HepG2 (cell line): ENCODE data around the gene ZNF548. TPM values are rescaled to one million over a fixed set of nuclear protein-coding genes. Genes with fewer than 3 reads are reported as not detected.

Source experiments
- AGO2 ChIP-seq: fragments of 200-400 bp; formaldehyde crosslinking; optimal IDR thresholded peaks from 2 replicates; pipeline ENCODE3; 2017; ENCODE audit warnings: mild to moderate bottlenecking, low read depth, low read length, moderate library complexity
- CEBPB ChIP-seq: IDR thresholded peaks from 2 replicates; pipeline ENCODE4 v1.6.1; 2011; ENCODE audit warnings: low read depth, low read length, improper control_type of control experiment, borderline replicate concordance
- HES4 ChIP-seq: sonication (generic); formaldehyde crosslinking; IDR thresholded peaks from 2 replicates; pipeline ENCODE4 v1.9.0; 2021; ENCODE audit warnings: mild to moderate bottlenecking, missing genetic modification reagents, borderline replicate concordance
- KDM3A ChIP-seq: IDR thresholded peaks from 2 replicates; pipeline ENCODE4 v1.6.1; 2018; ENCODE audit warnings: low read depth, missing compliant biosample characterization
- NCOA5 ChIP-seq: sonication (generic); formaldehyde crosslinking; IDR thresholded peaks from 2 replicates; pipeline ENCODE4 v1.4.0; 2020; ENCODE audit warnings: missing genetic modification reagents
- SYNCRIP ChIP-seq: fragments of 200-400 bp; formaldehyde crosslinking; IDR thresholded peaks from 2 replicates; pipeline ENCODE4 v1.6.1; 2018; ENCODE audit warnings: mild to moderate bottlenecking, low read depth, low read length; ENCODE audit not compliant: insufficient read depth
- TBL1XR1 ChIP-seq: fragments of 150-350 bp; IDR thresholded peaks from 2 replicates; pipeline ENCODE4 v1.6.1; 2014; ENCODE audit warnings: borderline replicate concordance, low read length; ENCODE audit not compliant: partially characterized antibody
- YEATS2 ChIP-seq: sonication (generic); formaldehyde crosslinking; IDR thresholded peaks from 2 replicates; pipeline ENCODE4 v1.4.0; 2020; ENCODE audit warnings: missing genetic modification reagents, borderline replicate concordance
- ZBTB3 ChIP-seq: sonication (generic); formaldehyde crosslinking; IDR thresholded peaks from 2 replicates; pipeline ENCODE4 v1.4.0; 2020; ENCODE audit warnings: low read depth, mild to moderate bottlenecking, moderate library complexity, missing genetic modification reagents, borderline replicate concordance
- ZNF331 ChIP-seq: sonication (generic); formaldehyde crosslinking; IDR thresholded peaks from 2 replicates; pipeline ENCODE4 v1.4.0; 2020; ENCODE audit warnings: missing genetic modification reagents
- ZNF850 ChIP-seq: sonication (generic); formaldehyde crosslinking; conservative IDR thresholded peaks from 2 replicates; pipeline ENCODE4 v1.9.0; 2021; ENCODE audit warnings: mild to moderate bottlenecking, missing genetic modification reagents
- polyA plus RNA-seq, 8 experiments: library from polyadenylated mRNA; depleted of rRNA in 3 of 8; stranded (reverse) in 7 of 8; unstranded in 1 of 8; fragments of >200 nt; fragmentation: Illumina TruSeq in 4 of 8; extraction: Trizol in 4 of 8; gene quantifications; 2 replicates each; pipeline versions ENCODE4 v1.2.1 to v1.2.3, GENCODE V29; 2011 to 2016; ENCODE audit warnings: low read depth in 4 of 8, missing spikeins in 1 of 8, mixed read lengths in 1 of 8; ENCODE audit not compliant: insufficient read depth in 1 of 8
- total RNA-seq, 5 experiments: library from RNA; depleted of rRNA; stranded (reverse); fragments of >200 nt; fragmentation: Illumina TruSeq; extraction: Trizol; gene quantifications; 2 replicates each; pipeline ENCODE4 v1.2.3, GENCODE V29; 2016; ENCODE audit warnings: low read depth in 1 of 5
- TF ChIP-seq, protein P1 (sequence below): sonication (generic); formaldehyde crosslinking; IDR thresholded peaks from 2 replicates; pipeline ENCODE4 v1.5.0; 2020; ENCODE audit warnings: missing genetic modification reagents
- TF ChIP-seq, protein P2 (sequence below): sonication (generic); formaldehyde crosslinking; IDR thresholded peaks from 2 replicates; pipeline ENCODE4 v1.4.0; 2020; ENCODE audit warnings: missing genetic modification reagents, borderline replicate concordance
- TF ChIP-seq, protein P3 (sequence below): IDR thresholded peaks from 2 replicates; pipeline ENCODE4 v1.6.1; 2016; ENCODE audit warnings: mild to moderate bottlenecking, missing biosample characterization, missing genetic modification reagents
- TF ChIP-seq, protein P4 (sequence below): IDR thresholded peaks from 2 replicates; pipeline ENCODE4 v1.6.1; 2016; ENCODE audit warnings: missing compliant biosample characterization, missing genetic modification reagents, borderline replicate concordance
- TF ChIP-seq, protein P5 (sequence below): sonication (generic); formaldehyde crosslinking; IDR thresholded peaks from 2 replicates; pipeline ENCODE4 v1.8.1; 2023; ENCODE audit warnings: mild to moderate bottlenecking, missing genetic modification reagents, borderline replicate concordance

The ZNF548 gene
- total and polyA plus RNA-seq, 2 of the 13 experiments (the other 11 are each of a cell fraction or from before 2014, with no cell fraction given) = 19.6 to 24.9 TPM

DNA sequence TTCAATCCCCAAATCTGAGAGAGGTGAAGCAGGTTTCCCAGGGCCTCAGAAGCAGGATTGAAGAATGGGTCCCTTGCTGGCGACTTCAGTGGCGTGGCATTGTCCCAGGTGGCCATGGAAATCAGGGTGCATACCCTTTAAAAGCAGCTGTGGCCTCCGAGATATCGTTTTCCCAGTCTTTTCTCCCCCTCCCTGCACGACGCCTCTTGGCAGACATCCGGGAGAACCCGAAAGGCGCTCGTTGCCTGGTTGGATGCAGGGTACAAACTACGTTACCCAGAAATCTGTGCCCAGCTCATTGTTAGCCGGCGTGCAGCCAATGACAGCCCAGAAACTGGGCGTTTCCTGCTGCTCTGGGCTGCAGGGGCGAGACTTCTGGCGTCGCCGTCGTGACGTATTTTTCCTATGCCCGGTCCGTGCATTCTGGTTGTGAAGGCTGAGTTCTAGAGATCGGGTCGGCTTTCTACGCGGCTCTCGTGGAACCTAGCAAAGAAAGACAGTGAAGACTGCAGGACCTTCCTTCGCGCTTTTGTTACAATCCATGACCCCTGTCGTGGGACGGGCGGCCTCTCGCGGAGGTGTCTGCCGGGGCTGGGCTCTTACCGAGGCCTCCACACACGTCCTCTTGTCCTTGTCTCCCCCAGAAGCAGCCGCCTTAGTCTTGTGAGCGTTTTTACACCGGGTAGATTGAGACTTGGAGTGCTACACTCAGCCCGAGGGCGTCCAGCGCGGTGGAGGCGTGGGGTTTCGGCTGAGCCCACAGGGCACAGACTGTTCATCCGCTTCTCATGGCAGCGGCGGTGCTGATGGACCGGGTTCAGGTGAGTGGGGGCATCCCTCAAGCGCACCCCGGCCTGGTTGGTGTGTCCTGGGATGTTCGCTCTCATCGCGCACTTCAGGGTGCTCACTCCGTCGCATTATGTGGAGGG lies 38.5 kb upstream of the ZNF548 start, which contains the start of gene ZNF304 (continued):
- 0 out of 2 replicates have a peak, but pooled peaks have one; percentile 37 for TF ChIP-seq HES4
- TF ChIP-seq, protein P1, sequence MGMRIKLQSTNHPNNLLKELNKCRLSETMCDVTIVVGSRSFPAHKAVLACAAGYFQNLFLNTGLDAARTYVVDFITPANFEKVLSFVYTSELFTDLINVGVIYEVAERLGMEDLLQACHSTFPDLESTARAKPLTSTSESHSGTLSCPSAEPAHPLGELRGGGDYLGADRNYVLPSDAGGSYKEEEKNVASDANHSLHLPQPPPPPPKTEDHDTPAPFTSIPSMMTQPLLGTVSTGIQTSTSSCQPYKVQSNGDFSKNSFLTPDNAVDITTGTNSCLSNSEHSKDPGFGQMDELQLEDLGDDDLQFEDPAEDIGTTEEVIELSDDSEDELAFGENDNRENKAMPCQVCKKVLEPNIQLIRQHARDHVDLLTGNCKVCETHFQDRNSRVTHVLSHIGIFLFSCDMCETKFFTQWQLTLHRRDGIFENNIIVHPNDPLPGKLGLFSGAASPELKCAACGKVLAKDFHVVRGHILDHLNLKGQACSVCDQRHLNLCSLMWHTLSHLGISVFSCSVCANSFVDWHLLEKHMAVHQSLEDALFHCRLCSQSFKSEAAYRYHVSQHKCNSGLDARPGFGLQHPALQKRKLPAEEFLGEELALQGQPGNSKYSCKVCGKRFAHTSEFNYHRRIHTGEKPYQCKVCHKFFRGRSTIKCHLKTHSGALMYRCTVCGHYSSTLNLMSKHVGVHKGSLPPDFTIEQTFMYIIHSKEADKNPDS = no peak
- TF ChIP-seq TBL1XR1 = no peak
- TF ChIP-seq KDM3A (CRISPR knock-in tag) = 0 out of 2 replicates have a peak, but pooled peaks have one; percentile 37
- peak; percentile 43 for TF ChIP-seq AGO2
- TF ChIP-seq, protein P2, sequence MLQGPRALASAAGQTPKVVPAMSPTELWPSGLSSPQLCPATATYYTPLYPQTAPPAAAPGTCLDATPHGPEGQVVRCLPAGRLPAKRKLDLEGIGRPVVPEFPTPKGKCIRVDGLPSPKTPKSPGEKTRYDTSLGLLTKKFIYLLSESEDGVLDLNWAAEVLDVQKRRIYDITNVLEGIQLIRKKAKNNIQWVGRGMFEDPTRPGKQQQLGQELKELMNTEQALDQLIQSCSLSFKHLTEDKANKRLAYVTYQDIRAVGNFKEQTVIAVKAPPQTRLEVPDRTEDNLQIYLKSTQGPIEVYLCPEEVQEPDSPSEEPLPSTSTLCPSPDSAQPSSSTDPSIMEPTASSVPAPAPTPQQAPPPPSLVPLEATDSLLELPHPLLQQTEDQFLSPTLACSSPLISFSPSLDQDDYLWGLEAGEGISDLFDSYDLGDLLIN (CRISPR knock-in tag) = no peak
- TF ChIP-seq NCOA5 (CRISPR knock-in tag) = no peak
- TF ChIP-seq, protein P3, sequence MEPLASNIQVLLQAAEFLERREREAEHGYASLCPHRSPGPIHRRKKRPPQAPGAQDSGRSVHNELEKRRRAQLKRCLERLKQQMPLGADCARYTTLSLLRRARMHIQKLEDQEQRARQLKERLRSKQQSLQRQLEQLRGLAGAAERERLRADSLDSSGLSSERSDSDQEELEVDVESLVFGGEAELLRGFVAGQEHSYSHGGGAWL (CRISPR knock-in tag) = peak; percentile 56; the same call in 1 of the 2 replicates
- TF ChIP-seq, protein P4, sequence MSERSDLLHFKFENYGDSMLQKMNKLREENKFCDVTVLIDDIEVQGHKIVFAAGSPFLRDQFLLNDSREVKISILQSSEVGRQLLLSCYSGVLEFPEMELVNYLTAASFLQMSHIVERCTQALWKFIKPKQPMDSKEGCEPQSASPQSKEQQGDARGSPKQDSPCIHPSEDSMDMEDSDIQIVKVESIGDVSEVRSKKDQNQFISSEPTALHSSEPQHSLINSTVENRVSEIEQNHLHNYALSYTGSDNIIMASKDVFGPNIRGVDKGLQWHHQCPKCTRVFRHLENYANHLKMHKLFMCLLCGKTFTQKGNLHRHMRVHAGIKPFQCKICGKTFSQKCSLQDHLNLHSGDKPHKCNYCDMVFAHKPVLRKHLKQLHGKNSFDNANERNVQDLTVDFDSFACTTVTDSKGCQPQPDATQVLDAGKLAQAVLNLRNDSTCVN (CRISPR knock-in tag) = 0 out of 2 replicates have a peak, but pooled peaks have one; percentile 2
- no peak for TF ChIP-seq SYNCRIP
- peak; percentile 90 for TF ChIP-seq YEATS2 (CRISPR knock-in tag)
- TF ChIP-seq, protein P5, sequence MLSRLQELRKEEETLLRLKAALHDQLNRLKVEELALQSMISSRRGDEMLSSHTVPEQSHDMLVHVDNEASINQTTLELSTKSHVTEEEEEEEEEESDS (CRISPR knock-in tag) = no peak
- peak; percentile 63; the same call in 1 of the 2 replicates for TF ChIP-seq ZBTB3 (CRISPR knock-in tag)
- TF ChIP-seq ZNF331 = peak; percentile 66; the same call in 1 of the 2 replicates
- no peak for TF ChIP-seq ZNF850
- TF ChIP-seq CEBPB = no peak
